Stimulated activated CD4-positive, alpha-beta T cell treated with anti-CD3 and anti-CD28 coated beads, Interleukin-15, amount 100 ng/mL, for 1 hour (primary cell): ENCODE results near the gene SLC22A23.
A peak's percentile ranks its signal among the peaks of the same experiment; 100 is the strongest.

ENCODE experiments used
- DNase-seq, 2 donors: peaks; one replicate each; pipeline ENCODE4 v3.0.0-alpha.2; 2020; ENCODE audit warnings: low read depth in 1 of 2, low spot score in 1 of 2

SLC22A23 gene

GRCh38 chr6:3422435-3423070 is 34.3 kb downstream of the SLC22A23 start:
- DNase-seq: no peak

GRCh38 chr6:3421791-3422434 is 34.9 kb downstream of the SLC22A23 start:
- DNase-seq: no peak

GRCh38 chr6:3421143-3421542 is 35.7 kb downstream of the SLC22A23 start:
- no peak for DNase-seq

GRCh38 chr6:3419624-3420272 is 37.1 kb downstream of the SLC22A23 start:
- no peak for DNase-seq

GRCh38 chr6:3418496-3419060 is 38.3 kb downstream of the SLC22A23 start:
- no peak for DNase-seq

GRCh38 chr6:3417473-3417872 is 39.4 kb downstream of the SLC22A23 start:
- DNase-seq: no peak

- no peak for DNase-seq
Measured at GRCh38 chr6:3415490-3415889, 41.4 kb downstream of the SLC22A23 start.

GRCh38 chr6:3415082-3415453 is 41.8 kb downstream of the SLC22A23 start:
- DNase-seq: no peak

- no peak for DNase-seq
Measured at GRCh38 chr6:3414327-3415081, 42.3 kb downstream of the SLC22A23 start.

- no peak for DNase-seq
Measured at GRCh38 chr6:3413592-3413991, 43.3 kb downstream of the SLC22A23 start.

- DNase-seq: no peak
Measured at GRCh38 chr6:3412779-3413500, 43.9 kb downstream of the SLC22A23 start.

GRCh38 chr6:3411967-3412778 is 44.7 kb downstream of the SLC22A23 start:
- DNase-seq: no peak

- peak; percentile 16 to 19 for DNase-seq
Measured at GRCh38 chr6:3410385-3411360, 46.2 kb downstream of the SLC22A23 start.

- DNase-seq: no peak
Measured at GRCh38 chr6:3409699-3410384, 47.0 kb downstream of the SLC22A23 start.

- no peak for DNase-seq
Measured at GRCh38 chr6:3408665-3409064, 48.2 kb downstream of the SLC22A23 start.

GRCh38 chr6:3407840-3408239 is 49.0 kb downstream of the SLC22A23 start:
- DNase-seq: no peak

GRCh38 chr6:3406891-3407809 is 49.7 kb downstream of the SLC22A23 start:
- DNase-seq: no peak
